Neutrophil (primary cell): ENCODE results near the gene NR1H4.

ENCODE experiments used
- H3K27ac ChIP-seq: fragments of 200-600 bp; sonication (generic); 2 replicates; pipeline ENCODE4 v1.5.1; 2016; ENCODE audit warnings: mild to moderate bottlenecking, moderate library complexity
- H3K27me3 ChIP-seq: fragments of 200-600 bp; sonication (generic); 2 replicates; pipeline ENCODE4 v1.6.0; 2016; ENCODE audit warnings: mild to moderate bottlenecking
- H3K36me3 ChIP-seq: fragments of 200-600 bp; sonication (generic); 2 replicates; pipeline ENCODE4 v1.5.1; 2017
- H3K4me1 ChIP-seq, 2 experiments: fragments of 200-600 bp in 1 of 2; sonication (generic) in 1 of 2; 1 replicate in 1 of 2; 2 replicates in 1 of 2; pipeline versions ENCODE4 v1.5.1 to v1.6.1; 2013 to 2016; ENCODE audit warnings: low read depth in 1 of 2, low read length in 1 of 2, mild to moderate bottlenecking in 1 of 2, moderate library complexity in 1 of 2; ENCODE audit not compliant: control insufficient read depth in 1 of 2, insufficient read depth in 1 of 2
- H3K4me3 ChIP-seq, 2 experiments: fragments of 200-600 bp in 1 of 2; sonication (generic) in 1 of 2; 1 replicate in 1 of 2; 2 replicates in 1 of 2; pipeline ENCODE4 v1.5.1; 2013 to 2016; ENCODE audit warnings: low read depth in 1 of 2, low read length in 1 of 2, mild to moderate bottlenecking in 1 of 2, moderate library complexity in 1 of 2
- H3K9me3 ChIP-seq: fragments of 200-600 bp; sonication (generic); 2 replicates; pipeline ENCODE4 v1.5.1; 2016
- TF ChIP-seq, protein P1 (sequence below): fragments of 200-600 bp; sonication (generic); IDR thresholded peaks from 2 replicates; pipeline ENCODE4 v1.5.1; 2016; ENCODE audit warnings: antibody characterized with exemption

The NR1H4 gene

DNA sequence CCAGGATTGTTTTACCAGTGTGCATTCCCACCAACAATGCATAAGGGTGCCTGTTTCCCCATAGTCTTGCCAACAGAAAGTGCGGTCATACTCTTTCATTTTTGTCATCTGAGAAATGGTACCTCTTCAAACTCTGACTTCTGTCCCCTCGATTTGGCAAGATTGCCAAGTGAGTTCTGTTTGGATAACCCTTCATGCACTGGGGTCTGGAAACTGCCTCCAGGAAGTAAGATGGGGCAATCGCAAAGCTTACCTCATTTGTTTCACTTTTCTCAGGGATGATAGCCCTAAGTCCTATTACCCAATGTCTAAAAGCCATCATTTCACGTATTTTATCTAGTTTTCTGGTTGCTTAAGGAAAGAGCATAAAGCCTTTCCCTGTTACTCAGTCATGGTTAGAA is 28.6 kb upstream of the NR1H4 start:
- no peak overlapping the region for H3K4me3 ChIP-seq
- no peaks in the 10 kb centered on the region for H3K36me3 ChIP-seq
- no peaks in the 10 kb centered on the region for H3K27me3 ChIP-seq
- H3K9me3 ChIP-seq: no peaks in the 10 kb centered on the region
- TF ChIP-seq, protein P1, sequence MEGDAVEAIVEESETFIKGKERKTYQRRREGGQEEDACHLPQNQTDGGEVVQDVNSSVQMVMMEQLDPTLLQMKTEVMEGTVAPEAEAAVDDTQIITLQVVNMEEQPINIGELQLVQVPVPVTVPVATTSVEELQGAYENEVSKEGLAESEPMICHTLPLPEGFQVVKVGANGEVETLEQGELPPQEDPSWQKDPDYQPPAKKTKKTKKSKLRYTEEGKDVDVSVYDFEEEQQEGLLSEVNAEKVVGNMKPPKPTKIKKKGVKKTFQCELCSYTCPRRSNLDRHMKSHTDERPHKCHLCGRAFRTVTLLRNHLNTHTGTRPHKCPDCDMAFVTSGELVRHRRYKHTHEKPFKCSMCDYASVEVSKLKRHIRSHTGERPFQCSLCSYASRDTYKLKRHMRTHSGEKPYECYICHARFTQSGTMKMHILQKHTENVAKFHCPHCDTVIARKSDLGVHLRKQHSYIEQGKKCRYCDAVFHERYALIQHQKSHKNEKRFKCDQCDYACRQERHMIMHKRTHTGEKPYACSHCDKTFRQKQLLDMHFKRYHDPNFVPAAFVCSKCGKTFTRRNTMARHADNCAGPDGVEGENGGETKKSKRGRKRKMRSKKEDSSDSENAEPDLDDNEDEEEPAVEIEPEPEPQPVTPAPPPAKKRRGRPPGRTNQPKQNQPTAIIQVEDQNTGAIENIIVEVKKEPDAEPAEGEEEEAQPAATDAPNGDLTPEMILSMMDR: no peak
- H3K4me1 ChIP-seq: peaks cover 0 to 4% of the 10 kb centered on the region in 2 experiments
- no peak overlapping the region for H3K27ac ChIP-seq

DNA sequence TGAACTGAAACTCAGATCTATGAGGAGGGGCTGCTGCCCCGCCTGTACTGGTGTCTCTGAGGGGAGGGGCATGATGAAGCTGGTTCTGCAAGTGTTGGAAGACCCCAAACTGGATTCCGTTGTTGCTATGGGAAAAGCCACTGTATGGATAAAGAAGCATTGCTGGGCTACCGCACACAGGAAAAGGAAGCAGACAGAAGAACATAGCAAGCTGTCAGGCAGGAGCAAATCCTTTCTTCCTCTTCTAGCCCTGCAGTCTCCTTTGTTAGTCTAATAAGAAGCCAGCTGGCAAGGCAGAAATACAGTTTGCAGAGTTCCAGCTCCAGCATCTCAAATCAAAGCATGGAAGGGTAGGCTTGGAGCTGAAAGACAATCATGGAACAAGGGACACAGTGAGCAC is 26.3 kb upstream of the NR1H4 start:
- Histone ChIP-seq H3K36me3 (no peaks in the 10 kb centered on the region), H3K4me3 (no peak overlapping the region), H3K27me3 (peaks cover 9% of the 10 kb centered on the region), H3K4me1 (peaks cover 0 to 4% of the 10 kb centered on the region in 2 experiments), H3K27ac (no peak overlapping the region), H3K9me3 (no peaks in the 10 kb centered on the region)
- TF ChIP-seq, protein P1: no peak

DNA sequence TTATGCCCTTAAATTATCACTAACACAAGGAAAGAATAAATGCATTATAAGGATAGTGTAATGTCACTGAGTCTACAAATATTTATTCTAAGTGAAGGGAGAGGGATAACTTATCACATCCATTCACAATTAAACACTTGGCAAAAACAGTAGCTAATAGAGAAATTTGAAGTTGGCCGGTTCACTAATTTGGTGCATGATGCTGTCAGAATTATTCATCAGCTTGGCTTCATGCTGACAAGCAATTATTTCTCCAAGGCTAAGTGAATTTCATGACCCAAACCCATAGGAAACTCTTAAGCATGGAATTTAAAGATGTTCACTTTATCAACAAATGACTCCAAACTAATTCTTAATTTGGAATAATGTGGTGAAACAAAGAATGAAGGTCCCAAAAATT is 25.0 kb upstream of the NR1H4 start:
- Histone ChIP-seq H3K27ac (no peak overlapping the region), H3K36me3 (no peaks in the 10 kb centered on the region), H3K27me3 (peaks cover 9% of the 10 kb centered on the region), H3K4me3 (no peak overlapping the region), H3K4me1 (peaks cover 0 to 4% of the 10 kb centered on the region in 2 experiments), H3K9me3 (no peaks in the 10 kb centered on the region)
- TF ChIP-seq, protein P1: no peak

- H3K27ac ChIP-seq: no peak overlapping the region
- no peaks in the 10 kb centered on the region for H3K9me3 ChIP-seq
- no peaks in the 10 kb centered on the region for H3K36me3 ChIP-seq
- H3K4me3 ChIP-seq: no peak overlapping the region
- peaks cover 9% of the 10 kb centered on the region for H3K27me3 ChIP-seq
- H3K4me1 ChIP-seq: no peaks in the 10 kb centered on the region
- TF ChIP-seq, protein P1: no peak
Measured at GRCh38 chr12:100450735-100451134, 22.9 kb upstream of the NR1H4 start.

GRCh38 chr12:100453951-100454350 is 19.7 kb upstream of the NR1H4 start:
- Histone ChIP-seq H3K27ac (no peak overlapping the region), H3K4me1 (no peaks in the 10 kb centered on the region), H3K27me3 (peaks cover 9% of the 10 kb centered on the region), H3K4me3 (no peak overlapping the region), H3K9me3 (no peaks in the 10 kb centered on the region), H3K36me3 (no peaks in the 10 kb centered on the region)
- TF ChIP-seq, protein P1: no peak

DNA sequence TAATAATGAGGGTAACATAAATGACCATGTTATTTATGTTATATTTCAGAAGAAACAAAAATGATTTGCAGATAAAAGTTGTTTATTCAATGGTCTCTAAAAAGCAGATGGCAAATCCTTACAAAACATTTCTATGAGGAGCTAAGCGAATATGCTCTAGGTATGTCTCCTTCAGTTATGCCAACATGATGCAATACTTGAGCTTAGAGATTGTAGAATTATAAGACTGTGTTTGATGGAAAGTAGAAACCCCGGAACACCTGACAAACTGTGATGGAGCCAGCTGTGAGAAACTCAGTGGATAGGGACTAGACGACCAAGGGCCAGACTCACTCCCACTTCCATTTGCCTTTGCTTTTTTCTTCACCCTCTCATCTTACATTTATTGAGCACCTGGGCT is 17.8 kb upstream of the NR1H4 start:
- Histone ChIP-seq H3K4me1 (no peaks in the 10 kb centered on the region), H3K36me3 (no peaks in the 10 kb centered on the region), H3K9me3 (no peaks in the 10 kb centered on the region), H3K27me3 (peaks cover 6% of the 10 kb centered on the region), H3K27ac (no peak overlapping the region), H3K4me3 (no peak overlapping the region)
- TF ChIP-seq, protein P1: no peak
